ENCODE results near the gene HDC. TPM values are rescaled to one million over a fixed set of nuclear protein-coding genes. Genes with fewer than 3 reads are reported as not detected.

HDC gene
- total RNA-seq, 1 donor from 2014 or later = not detected

DNA sequence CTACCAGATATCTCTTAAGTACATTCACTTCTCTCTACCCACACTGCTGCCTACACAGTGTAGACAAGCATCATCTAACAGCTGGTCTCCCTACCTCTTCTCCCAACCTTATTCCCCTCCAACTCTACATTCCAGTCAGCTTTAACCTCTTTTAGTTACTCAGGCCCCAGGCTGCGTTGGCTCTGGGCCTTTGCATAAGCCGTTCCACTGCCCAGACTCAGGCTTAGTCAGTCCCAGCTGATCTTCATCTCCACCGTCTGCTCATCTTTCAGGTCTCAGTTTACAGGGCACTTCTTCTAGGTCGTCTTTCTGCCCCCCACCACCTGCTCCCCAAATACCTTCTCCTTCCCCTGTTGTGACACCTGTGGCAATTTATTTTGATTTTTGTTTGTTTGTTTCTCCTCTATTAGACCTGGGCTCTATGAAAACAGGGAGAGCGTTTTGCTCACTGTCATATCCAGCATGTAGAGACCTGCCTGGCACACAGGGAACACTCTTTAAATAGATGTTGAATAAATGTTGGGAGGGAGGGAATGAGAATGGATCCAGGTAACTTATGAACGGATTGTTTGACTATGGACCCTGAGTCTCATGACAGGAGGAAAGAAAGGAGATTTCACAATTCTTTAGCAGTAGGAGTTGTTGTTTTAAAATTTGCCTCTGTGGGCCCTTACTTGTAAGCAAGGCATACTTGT lies 72.5 kb downstream of the HDC start:
- Mint-ChIP-seq H3K27me3 (ENCODE audit: low read depth) (peaks cover 3% of the 10 kb centered on the region), H3K9me3 (no peaks in the 10 kb centered on the region), H3K36me3 (no peaks in the 10 kb centered on the region), H3K4me3 (no peak overlapping the region), H3K4me1 (peaks cover 11% of the 10 kb centered on the region), H3K27ac (no peak overlapping the region)
- DNase-seq (ENCODE audit: low spot score in 2 of 2, unreplicated experiment in 2 of 2) = no peak
- TF ChIP-seq, protein P1, sequence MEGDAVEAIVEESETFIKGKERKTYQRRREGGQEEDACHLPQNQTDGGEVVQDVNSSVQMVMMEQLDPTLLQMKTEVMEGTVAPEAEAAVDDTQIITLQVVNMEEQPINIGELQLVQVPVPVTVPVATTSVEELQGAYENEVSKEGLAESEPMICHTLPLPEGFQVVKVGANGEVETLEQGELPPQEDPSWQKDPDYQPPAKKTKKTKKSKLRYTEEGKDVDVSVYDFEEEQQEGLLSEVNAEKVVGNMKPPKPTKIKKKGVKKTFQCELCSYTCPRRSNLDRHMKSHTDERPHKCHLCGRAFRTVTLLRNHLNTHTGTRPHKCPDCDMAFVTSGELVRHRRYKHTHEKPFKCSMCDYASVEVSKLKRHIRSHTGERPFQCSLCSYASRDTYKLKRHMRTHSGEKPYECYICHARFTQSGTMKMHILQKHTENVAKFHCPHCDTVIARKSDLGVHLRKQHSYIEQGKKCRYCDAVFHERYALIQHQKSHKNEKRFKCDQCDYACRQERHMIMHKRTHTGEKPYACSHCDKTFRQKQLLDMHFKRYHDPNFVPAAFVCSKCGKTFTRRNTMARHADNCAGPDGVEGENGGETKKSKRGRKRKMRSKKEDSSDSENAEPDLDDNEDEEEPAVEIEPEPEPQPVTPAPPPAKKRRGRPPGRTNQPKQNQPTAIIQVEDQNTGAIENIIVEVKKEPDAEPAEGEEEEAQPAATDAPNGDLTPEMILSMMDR (IDR thresholded peaks at IDR 0.05; ENCODE audit: unreplicated experiment) = no peak

DNA sequence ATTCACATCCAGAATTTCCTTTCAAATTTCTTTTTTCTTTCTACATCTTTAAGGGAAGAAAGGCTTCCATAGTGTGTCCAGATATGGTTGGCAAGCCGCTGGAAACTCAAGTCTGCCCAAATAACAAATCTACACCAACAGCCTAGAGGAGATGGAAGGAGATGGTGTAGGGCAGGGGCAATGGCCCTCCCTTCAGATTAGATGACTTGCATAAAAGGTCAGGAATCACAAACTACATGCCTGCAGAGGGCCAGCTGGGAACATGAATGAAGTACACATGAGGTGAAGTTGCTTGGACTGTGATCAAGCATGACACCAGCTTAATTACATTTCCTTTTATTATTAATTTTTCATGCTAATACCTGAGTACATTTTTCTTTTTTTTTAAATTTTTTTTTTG lies 73.4 kb downstream of the HDC start:
- Mint-ChIP-seq H3K36me3 (no peaks in the 10 kb centered on the region), H3K9me3 (no peaks in the 10 kb centered on the region), H3K4me1 (peaks cover 11% of the 10 kb centered on the region)

More for the DNA sequence above, 73.4 kb downstream of the HDC start:
- Mint-ChIP-seq H3K27ac (no peak overlapping the region), H3K27me3 (ENCODE audit: low read depth) (peaks cover 3% of the 10 kb centered on the region), H3K4me3 (no peak overlapping the region)
- DNase-seq (ENCODE audit: low spot score in 2 of 2, unreplicated experiment in 2 of 2) = no peak
- TF ChIP-seq, protein P1 (IDR thresholded peaks at IDR 0.05; ENCODE audit: unreplicated experiment) = no peak

Other genes with a start within 250 kb of the HDC start
- 1.4 to 2.1 TPM (median 1.8 TPM) in 3 replicates for gene ATP8B4, start 146.5 kb downstream of the HDC start, total RNA-seq
- 2.7 to 3.2 TPM (median 3.1 TPM) in 3 replicates for gene SLC27A2, start 83.5 kb downstream of the HDC start, total RNA-seq
- gene GABPB1, start 89.5 kb upstream of the HDC start, total RNA-seq = 22.7 to 24.1 TPM (median 24.0 TPM) in 3 replicates
- gene USP8, start 158.7 kb upstream of the HDC start, total RNA-seq = 55.9 to 61.6 TPM (median 56.1 TPM) in 3 replicates

Data from mesothelial cell of epicardium (in vitro differentiated cells).